Keratinocyte (primary cell): ENCODE measurements around the gene CEP152. TPM values are rescaled to one million over a fixed set of nuclear protein-coding genes. Genes with fewer than 3 reads are reported as not detected.

Source experiments
- DNase-seq: peaks from one replicate; pipeline ENCODE4 v3.0.0-alpha.2; 2011; ENCODE audit warnings: low read depth, missing footprints, low spot score
- FAIRE-seq: peaks from 2 replicates; lab custom pipeline; 2011; peaks lifted over from hg19 to GRCh38; lab: Jason Lieb, UNC
- H2AFZ ChIP-seq: 2 replicates; pipeline ENCODE4 v1.6.0; 2012; ENCODE audit warnings: low read length, control low read depth, inconsistent platforms; ENCODE audit not compliant: control insufficient read depth
- H3K27ac ChIP-seq: 2 replicates; pipeline ENCODE4 v1.5.1; 2011; ENCODE audit warnings: low read length; ENCODE audit not compliant: control insufficient read depth, insufficient read depth
- H3K27me3 ChIP-seq: 3 replicates; pipeline ENCODE4 v1.6.0; 2011; ENCODE audit warnings: low read length; ENCODE audit not compliant: control insufficient read depth, insufficient read depth; ENCODE audit errors: extremely low read depth
- H3K36me3 ChIP-seq, 2 experiments: 2 replicates in 1 of 2; 3 replicates in 1 of 2; pipeline ENCODE4 v1.5.1; 2011; ENCODE audit warnings: low read length in 2 of 2, mild to moderate bottlenecking in 1 of 2; ENCODE audit not compliant: control insufficient read depth in 2 of 2, insufficient read depth in 2 of 2; ENCODE audit errors: extremely low read depth in 1 of 2
- H3K4me1 ChIP-seq: 3 replicates; pipeline ENCODE4 v1.5.1; 2011; ENCODE audit warnings: low read length; ENCODE audit not compliant: control insufficient read depth, insufficient read depth; ENCODE audit errors: extremely low read depth
- H3K4me2 ChIP-seq: 3 replicates; pipeline ENCODE4 v1.6.0; 2011; ENCODE audit warnings: low read depth, low read length; ENCODE audit not compliant: control insufficient read depth, insufficient read depth; ENCODE audit errors: extremely low read depth
- H3K4me3 ChIP-seq, 3 experiments: fragments of 200-600 bp in 1 of 3; sonication (generic) in 1 of 3; 2 replicates in 2 of 3; 3 replicates in 1 of 3; pipeline ENCODE4 v1.5.1; 2011 to 2016; ENCODE audit warnings: low read length in 3 of 3, mild to moderate bottlenecking in 3 of 3, control low read depth in 2 of 3, inconsistent platforms in 1 of 3, low read depth in 1 of 3, mixed read lengths in 1 of 3, mixed run types in 1 of 3, moderate library complexity in 1 of 3; ENCODE audit not compliant: control insufficient read depth in 2 of 3, insufficient read depth in 2 of 3; ENCODE audit errors: extremely low read depth in 1 of 3
- H3K79me2 ChIP-seq: 2 replicates; pipeline ENCODE4 v1.6.0; 2012; ENCODE audit warnings: low read length; ENCODE audit not compliant: control insufficient read depth, insufficient read depth
- H3K9ac ChIP-seq: 3 replicates; pipeline ENCODE4 v1.6.0; 2011; ENCODE audit warnings: low read length; ENCODE audit not compliant: control insufficient read depth, insufficient read depth; ENCODE audit errors: extremely low read depth
- H3K9me1 ChIP-seq: 3 replicates; pipeline ENCODE4 v1.6.0; 2011; ENCODE audit warnings: low read length; ENCODE audit not compliant: control insufficient read depth, insufficient read depth; ENCODE audit errors: extremely low read depth
- H3K9me3 ChIP-seq: 2 replicates; pipeline ENCODE4 v1.5.1; 2012; ENCODE audit warnings: low read depth, low read length; ENCODE audit not compliant: control insufficient read depth
- H4K20me1 ChIP-seq: 3 replicates; pipeline ENCODE4 v1.6.0; 2011; ENCODE audit warnings: low read length; ENCODE audit not compliant: control insufficient read depth, insufficient read depth; ENCODE audit errors: extremely low read depth
- EZH2 ChIP-seq: IDR thresholded peaks from one replicate; pipeline ENCODE4 v1.6.1; 2012; ENCODE audit warnings: inconsistent platforms, mild to moderate bottlenecking, low read length, moderate library complexity
- dilution Hi-C: fragments of 300-500 bp; cut with MboI; formaldehyde crosslinking; loops from one replicate; pipeline ENCODE4 v1.7.0; 2020; ENCODE audit warnings: low sequenced_read_pairs; ENCODE audit not compliant: extremely low pct_ligation_motif_present
- polyA plus RNA-seq, 5 experiments: library from polyadenylated mRNA; depleted of rRNA in 3 of 5; stranded (reverse) in 3 of 5; stranded (forward) in 1 of 5; unstranded in 1 of 5; fragments of >200 nt; gene quantifications; 1 replicate in 1 of 5; 2 replicates in 3 of 5; 3 replicates in 1 of 5; pipeline versions ENCODE4 v1.2.1 to v1.2.3, GENCODE V29; 2011 to 2012; ENCODE audit warnings: missing spikeins in 2 of 5, low read depth in 1 of 5, low replicate concordance in 1 of 5
- TF ChIP-seq, protein P1 (sequence below), 3 experiments: IDR thresholded peaks in 1 of 3; conservative IDR thresholded peaks in 1 of 3; optimal IDR thresholded peaks in 1 of 3; 2 replicates in 2 of 3; 3 replicates in 1 of 3; pipeline versions ENCODE3 to v1.5.1; 2011; ENCODE audit warnings: low read length in 3 of 3, mild to moderate bottlenecking in 3 of 3, moderate library complexity in 2 of 3, control low read depth in 1 of 3, inconsistent platforms in 1 of 3; ENCODE audit not compliant: insufficient read depth in 2 of 3; ENCODE audit errors: extremely low read depth in 1 of 3

The CEP152 gene
- polyA plus RNA-seq, 1 donor (not counting 4 experiments of a cell fraction or from before 2014, with no cell fraction given) = 4.0 TPM

GRCh38 chr15:48806151-48806550 is 4.7 kb downstream of the CEP152 start:
- H3K9ac ChIP-seq = no peak overlapping the region
- no peak overlapping the region for H3K4me3 ChIP-seq
- H3K9me1 ChIP-seq = no peaks in the 10 kb centered on the region
- no peaks in the 10 kb centered on the region for H3K9me3 ChIP-seq
- H2AFZ ChIP-seq = no peak overlapping the region
- no peak for DNase-seq
- H3K4me2 ChIP-seq = no peak overlapping the region
- H3K27ac ChIP-seq = no peak overlapping the region
- no peak for FAIRE-seq
- H4K20me1 ChIP-seq = no peaks in the 10 kb centered on the region
- H3K79me2 ChIP-seq = peaks cover 14% of the 10 kb centered on the region
- H3K4me1 ChIP-seq = peaks cover 7% of the 10 kb centered on the region
- dilution Hi-C loops = no loop called here
- no peaks in the 10 kb centered on the region for H3K27me3 ChIP-seq
- no peaks in the 10 kb centered on the region for H3K36me3 ChIP-seq
- TF ChIP-seq, protein P1, sequence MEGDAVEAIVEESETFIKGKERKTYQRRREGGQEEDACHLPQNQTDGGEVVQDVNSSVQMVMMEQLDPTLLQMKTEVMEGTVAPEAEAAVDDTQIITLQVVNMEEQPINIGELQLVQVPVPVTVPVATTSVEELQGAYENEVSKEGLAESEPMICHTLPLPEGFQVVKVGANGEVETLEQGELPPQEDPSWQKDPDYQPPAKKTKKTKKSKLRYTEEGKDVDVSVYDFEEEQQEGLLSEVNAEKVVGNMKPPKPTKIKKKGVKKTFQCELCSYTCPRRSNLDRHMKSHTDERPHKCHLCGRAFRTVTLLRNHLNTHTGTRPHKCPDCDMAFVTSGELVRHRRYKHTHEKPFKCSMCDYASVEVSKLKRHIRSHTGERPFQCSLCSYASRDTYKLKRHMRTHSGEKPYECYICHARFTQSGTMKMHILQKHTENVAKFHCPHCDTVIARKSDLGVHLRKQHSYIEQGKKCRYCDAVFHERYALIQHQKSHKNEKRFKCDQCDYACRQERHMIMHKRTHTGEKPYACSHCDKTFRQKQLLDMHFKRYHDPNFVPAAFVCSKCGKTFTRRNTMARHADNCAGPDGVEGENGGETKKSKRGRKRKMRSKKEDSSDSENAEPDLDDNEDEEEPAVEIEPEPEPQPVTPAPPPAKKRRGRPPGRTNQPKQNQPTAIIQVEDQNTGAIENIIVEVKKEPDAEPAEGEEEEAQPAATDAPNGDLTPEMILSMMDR (optimal IDR thresholded peaks at IDR 0.05 in 1 of 3, IDR thresholded peaks at IDR 0.05 in 1 of 3, conservative IDR thresholded peaks at IDR 0.05 in 1 of 3; ENCODE audit: extremely low read depth in 1 of 3, insufficient read depth in 2 of 3, low read length in 3 of 3) = no peak
- TF ChIP-seq EZH2 = no peak

DNA sequence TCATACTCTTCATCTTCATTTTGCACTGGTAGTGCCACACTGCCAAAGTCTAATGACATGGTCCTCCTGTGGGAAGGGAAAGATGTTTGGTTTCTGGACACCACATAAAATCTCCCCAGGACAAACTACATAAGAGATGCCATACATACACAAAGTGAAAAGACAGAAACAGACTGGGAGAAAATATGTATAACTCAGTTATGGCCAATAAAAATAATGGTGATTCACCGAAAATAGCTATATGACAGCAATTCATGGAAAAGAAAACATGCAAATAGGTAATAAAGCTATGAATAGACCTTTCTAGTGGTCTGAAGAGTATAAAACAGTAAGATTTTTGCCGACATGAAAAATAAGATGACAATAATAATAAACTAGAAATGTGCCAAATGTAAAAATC is 5.3 kb downstream of the CEP152 start:
- TF ChIP-seq EZH2 = no peak
- TF ChIP-seq, protein P1 (optimal IDR thresholded peaks at IDR 0.05 in 1 of 3, IDR thresholded peaks at IDR 0.05 in 1 of 3, conservative IDR thresholded peaks at IDR 0.05 in 1 of 3; ENCODE audit: extremely low read depth in 1 of 3, insufficient read depth in 2 of 3, low read length in 3 of 3) = no peak
- H3K9ac ChIP-seq = no peak overlapping the region
- no peak overlapping the region for H2AFZ ChIP-seq
- peaks cover 7% of the 10 kb centered on the region for H3K4me1 ChIP-seq
- no peaks in the 10 kb centered on the region for H3K9me1 ChIP-seq
- DNase-seq = no peak
- H3K4me3 ChIP-seq = no peak overlapping the region
- H3K27me3 ChIP-seq = no peaks in the 10 kb centered on the region
- H3K27ac ChIP-seq = no peak overlapping the region
- no peaks in the 10 kb centered on the region for H3K9me3 ChIP-seq
- no peak for FAIRE-seq
- H3K79me2 ChIP-seq = peaks cover 14% of the 10 kb centered on the region
- no peaks in the 10 kb centered on the region for H3K36me3 ChIP-seq
- dilution Hi-C loops = no loop called here
- no peaks in the 10 kb centered on the region for H4K20me1 ChIP-seq
- H3K4me2 ChIP-seq = no peak overlapping the region
